GM12874 (cell line): ENCODE measurements around the gene TBL1X.

Source experiments
- TF ChIP-seq, protein P1 (sequence below): IDR thresholded peaks from 2 replicates; pipeline ENCODE4 v1.5.1; 2011; ENCODE audit warnings: low read depth, mild to moderate bottlenecking, control low read depth, low read length, moderate library complexity; ENCODE audit not compliant: insufficient read depth

TBL1X gene

DNA sequence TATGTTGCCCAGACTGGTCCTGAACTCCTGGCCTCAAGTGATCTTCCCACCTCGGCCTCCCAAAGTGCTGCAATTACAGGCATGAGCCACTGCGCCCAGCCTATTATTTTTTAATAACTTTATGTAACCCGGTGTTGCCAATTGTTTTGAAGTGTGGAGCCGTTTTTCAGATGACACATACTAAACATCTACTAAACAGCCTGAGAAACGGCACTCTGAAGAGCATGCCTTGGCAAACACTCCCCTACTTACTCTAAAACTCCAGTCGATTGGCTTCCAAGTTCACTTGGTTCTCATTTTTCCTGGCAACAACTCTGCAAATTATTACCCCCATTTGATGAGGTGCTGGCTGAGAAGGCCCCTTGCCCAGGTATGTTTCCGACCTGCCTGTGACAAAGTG, 169.7 kb downstream of the TBL1X start:
- TF ChIP-seq, protein P1, sequence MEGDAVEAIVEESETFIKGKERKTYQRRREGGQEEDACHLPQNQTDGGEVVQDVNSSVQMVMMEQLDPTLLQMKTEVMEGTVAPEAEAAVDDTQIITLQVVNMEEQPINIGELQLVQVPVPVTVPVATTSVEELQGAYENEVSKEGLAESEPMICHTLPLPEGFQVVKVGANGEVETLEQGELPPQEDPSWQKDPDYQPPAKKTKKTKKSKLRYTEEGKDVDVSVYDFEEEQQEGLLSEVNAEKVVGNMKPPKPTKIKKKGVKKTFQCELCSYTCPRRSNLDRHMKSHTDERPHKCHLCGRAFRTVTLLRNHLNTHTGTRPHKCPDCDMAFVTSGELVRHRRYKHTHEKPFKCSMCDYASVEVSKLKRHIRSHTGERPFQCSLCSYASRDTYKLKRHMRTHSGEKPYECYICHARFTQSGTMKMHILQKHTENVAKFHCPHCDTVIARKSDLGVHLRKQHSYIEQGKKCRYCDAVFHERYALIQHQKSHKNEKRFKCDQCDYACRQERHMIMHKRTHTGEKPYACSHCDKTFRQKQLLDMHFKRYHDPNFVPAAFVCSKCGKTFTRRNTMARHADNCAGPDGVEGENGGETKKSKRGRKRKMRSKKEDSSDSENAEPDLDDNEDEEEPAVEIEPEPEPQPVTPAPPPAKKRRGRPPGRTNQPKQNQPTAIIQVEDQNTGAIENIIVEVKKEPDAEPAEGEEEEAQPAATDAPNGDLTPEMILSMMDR, result no peak

DNA sequence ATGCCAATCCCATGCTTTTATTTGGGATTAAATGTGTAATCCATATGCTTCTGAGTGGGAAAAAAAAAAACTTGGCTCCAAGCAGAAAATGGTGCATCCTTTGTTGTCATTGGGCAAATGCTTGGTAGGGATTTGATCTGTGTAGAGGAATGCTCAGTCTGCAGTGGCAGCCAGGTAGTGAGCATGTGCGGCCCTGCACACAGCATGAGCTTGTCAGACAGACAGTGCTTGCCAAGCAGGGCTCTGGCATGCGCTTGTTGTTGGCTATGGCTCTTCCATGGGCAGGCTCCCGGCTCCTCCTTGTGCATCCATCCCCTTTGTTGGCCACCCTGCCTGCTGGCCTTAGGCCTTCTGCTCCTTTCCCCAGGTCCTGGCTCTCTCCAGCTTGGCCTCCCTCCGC, 170.5 kb downstream of the TBL1X start:
- TF ChIP-seq, protein P1, result no peak

DNA sequence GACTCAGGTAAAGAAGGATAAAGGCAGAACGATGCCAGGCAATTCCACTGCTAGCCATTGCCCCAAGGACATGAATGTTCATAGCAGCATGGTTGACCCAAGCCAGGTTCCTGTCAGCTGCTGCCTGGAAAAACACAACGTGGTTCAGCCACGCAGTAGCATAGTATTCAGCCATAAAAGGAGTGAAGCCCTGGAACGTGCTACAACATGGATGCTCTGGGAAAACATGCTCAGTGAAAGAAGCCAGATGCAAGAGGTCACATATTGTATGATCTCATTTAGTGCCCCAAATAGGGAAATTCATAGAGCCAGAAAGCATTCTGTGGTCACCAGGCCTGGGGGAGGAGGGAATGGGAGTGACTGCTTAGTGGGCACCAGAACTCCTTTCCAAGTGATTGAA, 170.9 kb downstream of the TBL1X start:
- TF ChIP-seq, protein P1, result no peak

DNA sequence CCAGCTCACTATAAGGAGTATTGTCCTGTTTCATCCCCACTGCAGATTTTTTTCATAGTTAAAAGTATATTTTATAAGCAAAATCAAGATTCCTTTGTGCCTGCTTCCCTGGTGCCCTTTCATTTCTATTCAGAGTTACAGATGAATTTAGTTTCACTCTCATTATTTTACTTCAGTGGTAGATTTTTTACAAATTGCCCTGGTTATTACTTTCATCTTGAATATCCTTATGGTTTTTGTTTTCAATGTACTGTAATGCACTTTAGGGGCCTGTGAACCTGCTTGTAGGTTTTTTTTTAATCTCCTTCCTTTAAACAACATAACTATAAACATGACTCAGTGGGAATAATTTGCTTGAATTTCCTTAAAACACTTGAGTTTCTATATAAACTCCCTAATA, 174.0 kb downstream of the TBL1X start:
- TF ChIP-seq, protein P1, result no peak

DNA sequence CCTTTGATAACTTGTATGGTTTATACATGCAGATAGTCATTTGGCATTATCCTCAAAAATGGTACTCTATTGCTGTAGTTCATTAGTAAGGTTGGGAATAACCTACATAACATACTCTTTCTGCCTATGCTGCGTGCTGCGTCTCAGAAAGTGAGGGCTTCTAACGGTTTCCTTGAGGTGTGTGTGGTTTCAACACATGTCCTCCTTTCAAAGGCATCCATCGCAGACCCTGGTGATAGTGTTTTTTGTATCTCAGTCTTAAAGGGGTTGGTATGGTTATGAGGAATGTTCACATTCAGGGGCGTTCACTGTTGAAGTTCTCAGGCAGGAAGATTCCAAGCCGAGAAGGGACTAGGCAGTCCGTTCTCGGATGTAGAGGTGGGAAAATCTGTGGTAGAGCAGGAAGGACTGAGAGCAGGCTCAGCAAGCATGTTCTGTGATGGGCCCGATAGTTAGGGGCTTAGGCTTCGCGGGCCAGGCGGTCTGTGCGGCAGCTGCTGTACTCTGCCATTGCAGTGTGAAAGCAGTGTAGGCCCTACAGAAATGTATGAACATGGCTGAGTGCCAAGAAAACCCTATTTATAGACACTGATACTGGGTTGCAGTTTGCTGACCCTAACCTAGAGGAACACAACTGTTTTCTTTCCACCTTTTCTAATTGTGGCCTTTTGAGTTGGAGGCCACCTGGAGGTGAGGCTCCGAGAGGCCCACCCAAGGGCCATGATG, 177.6 kb downstream of the TBL1X start:
- TF ChIP-seq, protein P1, result no peak

DNA sequence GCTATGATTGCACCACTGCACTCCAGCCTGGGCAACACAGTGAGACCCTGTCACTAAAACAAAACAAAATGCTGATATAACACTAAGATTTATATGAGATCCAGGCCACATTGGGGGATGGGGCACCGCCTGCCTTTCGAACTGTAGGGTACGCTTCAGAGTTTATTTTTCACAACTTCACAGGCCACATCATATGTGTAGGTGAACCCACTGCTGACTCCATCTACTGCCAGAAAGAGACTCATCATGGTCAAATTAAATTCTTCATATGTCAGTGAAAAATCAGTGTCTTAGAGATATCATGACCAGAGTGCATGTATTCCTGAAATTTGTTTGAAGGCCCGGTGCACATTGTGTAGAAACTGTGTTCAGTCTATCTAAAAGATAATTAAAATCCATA, 178.9 kb downstream of the TBL1X start:
- TF ChIP-seq, protein P1, result no peak

DNA sequence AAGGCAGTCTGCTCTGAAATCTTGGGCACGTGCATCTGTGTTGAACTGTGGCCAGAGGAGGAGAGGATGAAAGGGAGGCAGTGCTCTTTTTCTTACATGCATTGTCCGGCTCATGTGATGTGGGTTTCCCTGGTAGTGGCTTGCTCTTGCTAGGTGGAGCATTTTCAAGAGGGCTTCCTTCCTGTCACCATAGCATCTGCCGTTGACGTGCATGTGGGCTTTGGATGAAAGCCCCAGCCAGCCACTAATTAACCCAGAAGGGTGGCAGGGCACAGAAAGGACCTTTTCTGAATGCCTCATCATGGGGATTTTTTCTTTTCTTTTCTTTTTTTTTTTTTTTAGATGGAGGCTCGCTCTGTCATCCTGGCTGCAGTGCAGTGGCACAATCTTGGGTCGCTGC, 179.5 kb downstream of the TBL1X start:
- TF ChIP-seq, protein P1, result no peak
